ENCODE measurements around the gene FHOD3. TPM values are rescaled to one million over a fixed set of nuclear protein-coding genes. Genes with fewer than 3 reads are reported as not detected.

The FHOD3 gene
- total and polyA plus RNA-seq, 2 of the 4 experiments (the other 2 are of a cell fraction): 14.6 to 16.0 TPM

DNA sequence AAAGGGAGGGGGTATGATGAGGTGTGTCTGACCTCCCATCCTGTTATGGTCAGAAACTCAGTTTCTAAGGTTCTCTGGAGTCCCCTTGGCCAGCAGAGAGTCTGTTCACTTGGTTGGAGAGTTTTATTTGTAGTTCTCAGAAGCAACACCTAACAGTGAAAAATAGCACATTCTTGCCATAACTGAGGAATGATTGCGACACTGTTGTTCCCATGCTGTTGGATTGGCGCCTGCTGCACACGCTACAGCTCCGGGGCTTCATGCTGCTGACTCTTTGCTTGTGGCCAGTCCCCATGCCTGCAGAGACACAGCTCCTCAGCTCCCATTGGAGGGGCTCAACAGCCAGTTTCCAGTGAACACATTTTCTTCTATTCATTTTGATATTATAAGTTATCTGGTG lies 489.2 kb downstream of the FHOD3 start:
- ATAC-seq (ENCODE audit: low read depth): peak; percentile 90
- no peak overlapping the region for H2AFZ ChIP-seq (replicated peaks; ENCODE audit: low read length, poor library complexity)
- no peak overlapping the region for H3K27ac ChIP-seq (ENCODE audit: insufficient read depth, low read length)
- no peak overlapping the region for H2BK20ac ChIP-seq (ENCODE audit: low read depth, low read length)
- dilution Hi-C loops (cut with HindIII; ENCODE audit: low sequenced_read_pairs, unreplicated experiment) (no loop called here), in situ Hi-C loops (cut with MboI; ENCODE audit: low sequenced_read_pairs) (no loop called here), intact Hi-C loops (cut with micrococcal nuclease) (no loop called here)
- no peak overlapping the region for H2BK5ac ChIP-seq (ENCODE audit: low read depth, low read length, poor library complexity, severe bottlenecking)
- no peaks in the 10 kb centered on the region for H3K9me3 ChIP-seq (ENCODE audit: control insufficient read depth, insufficient read depth, low read length)
- H3K9ac ChIP-seq (ENCODE audit: low read depth, low read length): no peak overlapping the region
- H4K20me1 ChIP-seq (ENCODE audit: insufficient read depth, low read length): no peaks in the 10 kb centered on the region
- H3K27me3 ChIP-seq (ENCODE audit: control insufficient read depth, insufficient read depth, low read length): no peaks in the 10 kb centered on the region
- H3K18ac ChIP-seq (ENCODE audit: low read depth, low read length): no peak overlapping the region
- H2BK15ac ChIP-seq (ENCODE audit: low read depth, low read length): no peak overlapping the region
- H3K79me1 ChIP-seq (ENCODE audit: low read depth in 1 of 2, low read length in 2 of 2): no peaks in the 10 kb centered on the region
- peaks cover 3% of the 10 kb centered on the region; the same call in 1 of the 2 replicates for H3K4me1 ChIP-seq (ENCODE audit: control insufficient read depth, insufficient read depth, low read length)
- H3K56ac ChIP-seq (ENCODE audit: extremely low read depth, insufficient read depth, low read length): no peak overlapping the region
- peak; percentile 71 for DNase-seq
- H4K91ac ChIP-seq (ENCODE audit: insufficient read depth, low read depth, low read length): no peak overlapping the region
- H3K23ac ChIP-seq (ENCODE audit: low read depth, low read length): no peak overlapping the region
- TF ChIP-seq CHD1 (IDR thresholded peaks at IDR 0.05; ENCODE audit: low read depth, low read length) (no peak), MXI1 (IDR thresholded peaks at IDR 0.05; ENCODE audit: borderline replicate concordance, low read depth, low read length) (peak; percentile 47; the same call in 1 of the 2 replicates), RFX5 (IDR thresholded peaks at IDR 0.05; ENCODE audit: low read depth, low read length) (no peak), BHLHE40 (IDR thresholded peaks at IDR 0.05; ENCODE audit: low read depth, low read length) (peak; percentile 57; the same call in 1 of the 2 replicates), CEBPB (IDR thresholded peaks at IDR 0.05; ENCODE audit: low read depth, low read length) (peak; percentile 98)
- peak overlapping the region; percentile 43; the same call in 1 of the 2 replicates for H2AK5ac ChIP-seq (ENCODE audit: low read depth, low read length)
- no peak overlapping the region for H3K4ac ChIP-seq (ENCODE audit: low read depth, low read length)
- no CpG with 5 or more reads among the region's 4 CpGs for WGBS, 2 experiments (ENCODE audit: extremely low coverage in 2 of 2, insufficient read length in 1 of 2)
- peaks cover 4% of the 10 kb centered on the region; the same call in 1 of the 2 replicates for H3K9me1 ChIP-seq (ENCODE audit: insufficient read depth, low read length)
- H4K5ac ChIP-seq (ENCODE audit: low read depth, low read length): no peak overlapping the region
- no peak overlapping the region for H3K4me3 ChIP-seq (ENCODE audit: insufficient read depth, low read depth, low read length)
- H2BK120ac ChIP-seq (ENCODE audit: low read depth, low read length): no peak overlapping the region
- no peak overlapping the region for H2AK9ac ChIP-seq (replicated peaks; ENCODE audit: low read depth, low read length, poor library complexity)
- BruUV-seq (replicated peaks): no TSS peak
- H3K14ac ChIP-seq (replicated peaks; ENCODE audit: low read depth, low read length): 0 out of 2 replicates have a peak overlapping the region, but pooled peaks have one; percentile 41
- H3K36me3 ChIP-seq (ENCODE audit: control insufficient read depth, insufficient read depth, low read length): peaks cover 6% of the 10 kb centered on the region
- no peak overlapping the region; the same call in 1 of the 2 replicates for H3K4me2 ChIP-seq (ENCODE audit: low read depth, low read length)
- POLR2A ChIA-PET (ENCODE audit: unreplicated experiment): no interaction called here
- H4K8ac ChIP-seq (ENCODE audit: low read depth in 2 of 2, low read length in 2 of 2): no peak overlapping the region
- CTCF ChIA-PET: no interaction called here

Data from IMR-90 (cell line).